Posterior cingulate gyrus (tissue), 11 donors: Measurements from ENCODE around the gene CSNK2A1.

Experiments used
- DNase-seq, 10 donors: peaks; one replicate each; pipeline versions ENCODE4 v3.0.0 to v3.0.0-alpha.2; 2020 to 2021; ENCODE audit warnings: mixed read lengths in 3 of 10
- intact Hi-C: fragments of 100-400 bp; cut with DNase I; formaldehyde crosslinking; loops from one replicate; pipeline ENCODE4 v1.15.1; 2023

Gene CSNK2A1

GRCh38 chr20:434661-435419 lies 108.8 kb downstream of the CSNK2A1 start:
- intact Hi-C loops = no loop called here
- DNase-seq = peak in 1 of 10 donors; percentile 69

- intact Hi-C loops = no loop called here
- peak in 1 of 10 donors; percentile 52 for DNase-seq
These were observed 109.4 kb downstream of the CSNK2A1 start for GRCh38 chr20:434221-434620.

- intact Hi-C loops = no loop called here
- DNase-seq = peak in 1 of 10 donors; percentile 43
These were observed 110.2 kb downstream of the CSNK2A1 start for GRCh38 chr20:433300-433975.

- peak in 1 of 10 donors; percentile 69 for DNase-seq
- intact Hi-C loops = no loop called here
These were observed 110.8 kb downstream of the CSNK2A1 start for GRCh38 chr20:432677-433299.

- peak in 1 of 10 donors; percentile 82 for DNase-seq
- intact Hi-C loops = no loop called here
These were observed 111.4 kb downstream of the CSNK2A1 start for GRCh38 chr20:432208-432607.

DNA sequence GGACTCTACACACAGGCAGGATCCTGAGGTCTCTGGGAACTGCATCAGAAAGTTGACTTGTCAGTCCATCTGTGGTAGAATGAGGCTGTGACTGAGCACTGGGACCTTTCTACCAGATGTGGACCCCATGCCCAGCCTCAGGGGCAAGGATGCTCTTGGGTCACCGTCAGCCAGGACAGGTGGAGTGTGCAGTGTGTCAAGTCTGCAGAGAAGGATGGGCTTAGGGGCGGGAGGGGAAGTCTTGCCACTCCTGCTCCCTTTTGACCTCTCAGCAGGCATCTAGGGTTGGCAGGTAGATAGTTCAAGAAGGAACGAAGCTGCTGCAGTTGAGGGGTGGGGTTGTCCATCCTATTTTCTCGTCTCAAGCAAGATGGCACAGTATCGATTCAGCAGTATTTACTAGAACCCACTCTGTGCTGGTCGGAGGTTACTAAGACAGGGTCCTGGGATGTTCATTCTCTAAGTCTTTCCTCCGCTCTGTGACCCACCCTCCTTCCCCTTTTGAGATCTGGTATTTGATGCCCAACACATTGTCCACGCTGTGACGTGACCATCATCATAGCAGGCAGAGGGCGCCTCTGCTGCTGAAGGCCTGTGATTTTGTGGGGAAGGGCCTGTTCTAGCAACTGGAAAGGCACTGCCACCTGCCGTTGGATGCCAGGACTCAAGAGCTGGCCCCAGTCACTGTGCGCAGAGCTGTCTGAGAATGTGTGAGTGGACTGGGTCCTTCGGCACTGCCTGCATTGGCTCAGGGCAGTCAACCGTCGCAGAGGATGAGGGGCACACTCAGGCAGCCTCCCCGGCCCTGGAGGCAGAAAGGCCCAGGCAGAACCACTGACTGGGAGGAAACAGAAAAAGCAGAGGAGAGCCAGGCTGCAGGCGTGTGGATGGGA lies 112.3 kb downstream of the CSNK2A1 start:
- intact Hi-C loops = loop anchor here (1.0 to 2.0 kb wide), 2 partner anchors 48 to 77 kb away; no protein-coding TSS in a partner anchor
- peak; percentile 69 to 97 (median 84) for DNase-seq

DNA sequence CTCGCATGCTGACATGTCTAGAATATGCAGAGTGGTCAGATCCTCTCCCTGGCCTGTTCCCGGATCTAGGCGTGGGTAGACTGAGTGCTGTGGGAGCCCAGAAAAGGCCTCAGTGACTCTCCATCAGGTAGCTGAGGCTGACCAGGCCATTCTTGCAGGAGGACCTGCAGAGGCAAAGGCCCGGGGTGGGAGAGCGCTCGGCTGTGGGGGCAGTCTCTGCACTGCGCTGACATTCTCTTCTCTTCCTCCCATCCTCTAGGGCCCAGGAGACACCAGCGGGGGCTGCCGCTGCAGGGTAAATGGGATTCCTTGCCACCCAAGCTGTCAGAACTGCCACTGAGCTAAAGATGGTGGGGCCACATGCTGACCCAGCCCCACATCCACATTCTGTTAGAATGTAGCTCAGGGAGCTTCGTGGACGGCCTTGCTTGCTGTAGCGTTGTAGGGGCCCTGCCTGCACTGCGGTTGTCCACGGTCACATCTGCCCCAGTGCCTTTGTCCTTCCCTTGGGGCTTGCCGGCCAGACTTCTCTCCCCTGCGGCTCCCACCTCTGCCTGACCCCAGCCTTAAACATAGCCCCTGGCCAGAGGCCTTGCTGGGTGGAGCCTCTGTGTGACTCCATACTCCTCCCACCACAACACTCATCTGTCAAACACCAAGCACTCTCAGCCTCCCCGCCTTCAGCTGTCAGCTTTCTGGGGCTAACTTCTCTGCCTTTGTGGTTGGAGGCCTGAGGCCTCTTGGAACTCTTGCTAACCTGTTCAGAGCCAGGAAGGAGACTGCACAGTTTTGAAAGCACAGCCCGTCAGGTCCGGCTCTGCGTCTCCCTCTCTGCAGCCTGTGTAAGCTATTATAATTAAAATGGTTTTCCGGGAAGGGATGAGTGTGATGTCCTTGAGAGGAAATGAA lies 113.2 kb downstream of the CSNK2A1 start:
- intact Hi-C loops = loop anchor here (2.0 kb wide), 1 partner anchor 48 kb away; no protein-coding TSS in a partner anchor

GRCh38 chr20:428658-429200 lies 114.9 kb downstream of the CSNK2A1 start:
- intact Hi-C loops = no loop called here
- DNase-seq = peak in 2 of 10 donors; percentile 57 to 69

More for the DNA sequence above, 113.2 kb downstream of the CSNK2A1 start:
- DNase-seq = peak in 2 of 10 donors; percentile 57 to 75

- peak in 1 of 10 donors; percentile 59 for DNase-seq
- intact Hi-C loops = no loop called here
These were observed 115.5 kb downstream of the CSNK2A1 start for GRCh38 chr20:427849-428657.

- intact Hi-C loops = no loop called here
- DNase-seq = no peak
These were observed 116.2 kb downstream of the CSNK2A1 start for GRCh38 chr20:427401-427800.

DNA sequence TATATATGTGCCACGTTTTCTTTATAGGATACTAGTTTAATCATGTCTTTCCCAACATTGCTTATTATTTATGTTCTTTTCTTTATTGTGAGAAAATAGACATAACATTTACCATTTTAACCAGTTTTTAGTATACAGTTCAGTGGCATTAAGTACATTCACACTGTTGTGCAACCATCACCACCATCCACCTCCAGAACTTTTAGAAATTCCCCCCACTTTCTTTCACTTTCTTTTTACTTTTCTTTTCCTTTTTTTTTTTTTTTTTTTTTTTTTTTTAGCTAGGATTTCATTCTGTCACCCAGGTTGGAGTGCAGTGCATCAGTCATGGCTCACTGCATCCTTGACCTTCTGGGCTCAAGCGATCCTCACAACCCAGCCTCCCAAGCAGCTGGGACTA lies 117.0 kb downstream of the CSNK2A1 start:
- peak in 1 of 10 donors; percentile 45 for DNase-seq
- intact Hi-C loops = no loop called here
